Right kidney (tissue), 1 donor: ENCODE results near the gene SIM1.
"Not testable (repeated sequence)": the region's sequence is repeated elsewhere in the genome, so short reads cannot be mapped to it uniquely, and the experiment has no call there.

ENCODE experiments used
- DNase-seq: peaks from one replicate; pipeline ENCODE4 v3.0.0-alpha.2; 2016

SIM1 gene

GRCh38 chr6:100426241-100426640 lies 38.5 kb downstream of the SIM1 start:
- no peak for DNase-seq

- DNase-seq = no peak
Observed at GRCh38 chr6:100420711-100421110, 44.0 kb downstream of the SIM1 start.

GRCh38 chr6:100417036-100417435 lies 47.7 kb downstream of the SIM1 start:
- DNase-seq = no peak

GRCh38 chr6:100415768-100416167 lies 49.0 kb downstream of the SIM1 start:
- DNase-seq = no peak

- no peak for DNase-seq
Observed at GRCh38 chr6:100412872-100413271, 51.8 kb downstream of the SIM1 start.

GRCh38 chr6:100404051-100404450 lies 60.7 kb downstream of the SIM1 start:
- DNase-seq = no peak

- DNase-seq = no peak
Observed at GRCh38 chr6:100393493-100393892, 71.2 kb downstream of the SIM1 start.

- no peak for DNase-seq
Observed at GRCh38 chr6:100392423-100392822, 72.3 kb downstream of the SIM1 start.

GRCh38 chr6:100388868-100389519 lies 75.7 kb downstream of the SIM1 start:
- DNase-seq = no peak

- no peak for DNase-seq
Observed at GRCh38 chr6:100382767-100383195, 81.9 kb downstream of the SIM1 start.

GRCh38 chr6:100382031-100382430 lies 82.7 kb downstream of the SIM1 start:
- DNase-seq = no peak

- no peak for DNase-seq
Observed at GRCh38 chr6:100381111-100381510, 83.6 kb downstream of the SIM1 start.

- no peak for DNase-seq
Observed at GRCh38 chr6:100379386-100379785, 85.3 kb downstream of the SIM1 start.

- no peak for DNase-seq
Observed at GRCh38 chr6:100378576-100378975, 86.1 kb downstream of the SIM1 start.

GRCh38 chr6:100376103-100376502 lies 88.6 kb downstream of the SIM1 start:
- no peak for DNase-seq

GRCh38 chr6:100372326-100373091 lies 92.2 kb downstream of the SIM1 start:
- DNase-seq = no peak

- no peak for DNase-seq
Observed at GRCh38 chr6:100371591-100371990, 93.1 kb downstream of the SIM1 start.

- no peak for DNase-seq
Observed at GRCh38 chr6:100370265-100370664, 94.5 kb downstream of the SIM1 start.

GRCh38 chr6:100366419-100366818 lies 98.3 kb downstream of the SIM1 start:
- DNase-seq = no peak

GRCh38 chr6:100363651-100364050 lies 101.1 kb downstream of the SIM1 start:
- no peak for DNase-seq

GRCh38 chr6:100354736-100355641 lies 109.7 kb downstream of the SIM1 start:
- DNase-seq = not testable (repeated sequence)

GRCh38 chr6:100353276-100354015 lies 111.3 kb downstream of the SIM1 start:
- no peak for DNase-seq
